HEK293T (cell line): ENCODE measurements around the gene OR2T12.
"Not testable (repeated sequence)": the region's sequence is repeated elsewhere in the genome, so short reads cannot be mapped to it uniquely, and the experiment has no call there.

Source experiments
- CTCF ChIA-PET: fragments of 350-600 bp; formaldehyde crosslinking; extraction: SDS; loops from one replicate; lab custom pipeline; 2021; ENCODE audit warnings: antibody characterized with exemption, inconsistent platforms; lab: Yijun Ruan, JAX
- POLR2A ChIA-PET: fragments of 350-600 bp; formaldehyde crosslinking; extraction: SDS; loops from one replicate; lab custom pipeline; 2020; ENCODE audit warnings: antibody characterized with exemption, inconsistent platforms; lab: Yijun Ruan, JAX
- DNase-seq: peaks from one replicate; pipeline ENCODE4 v3.0.0; 2012; ENCODE audit warnings: mixed read lengths; ENCODE audit errors: extremely low spot score
- ARNT ChIP-seq: fragments of 450-650 bp; IDR thresholded peaks from 2 replicates; pipeline ENCODE4 v1.6.1; 2017; ENCODE audit warnings: mild to moderate bottlenecking
- BHLHE40 ChIP-seq: fragments of 450-650 bp; IDR thresholded peaks from 2 replicates; pipeline ENCODE4 v1.6.1; 2016; ENCODE audit warnings: mild to moderate bottlenecking, moderate library complexity, borderline replicate concordance
- CTBP1 ChIP-seq: fragments of 450-650 bp; IDR thresholded peaks from 2 replicates; pipeline ENCODE4 v1.6.1; 2016; ENCODE audit warnings: borderline replicate concordance
- ELF4 ChIP-seq: fragments of 450-650 bp; IDR thresholded peaks from 2 replicates; pipeline ENCODE4 v1.6.1; 2017; ENCODE audit warnings: antibody characterized with exemption
- FOXA1 ChIP-seq: fragments of 450-650 bp; IDR thresholded peaks from 2 replicates; pipeline ENCODE4 v1.6.1; 2016; ENCODE audit warnings: mild to moderate bottlenecking
- FOXK2 ChIP-seq: fragments of 450-650 bp; IDR thresholded peaks from 2 replicates; pipeline ENCODE4 v1.6.1; 2016; ENCODE audit warnings: mild to moderate bottlenecking
- FOXM1 ChIP-seq: fragments of 450-650 bp; IDR thresholded peaks from 2 replicates; pipeline ENCODE4 v1.6.1; 2017; ENCODE audit warnings: mild to moderate bottlenecking, borderline replicate concordance
- HDGF ChIP-seq: fragments of 450-650 bp; IDR thresholded peaks from 2 replicates; pipeline ENCODE4 v1.6.1; 2017; ENCODE audit warnings: antibody characterized with exemption, borderline replicate concordance
- L3MBTL2 ChIP-seq: fragments of 450-650 bp; conservative IDR thresholded peaks from 2 replicates; pipeline ENCODE4 v1.6.1; 2016; ENCODE audit warnings: mild to moderate bottlenecking
- LEF1 ChIP-seq: fragments of 450-650 bp; IDR thresholded peaks from 2 replicates; pipeline ENCODE4 v1.6.1; 2017; ENCODE audit warnings: mild to moderate bottlenecking, borderline replicate concordance
- NFRKB ChIP-seq: fragments of 450-650 bp; IDR thresholded peaks from 2 replicates; pipeline ENCODE4 v1.6.1; 2016; ENCODE audit warnings: mild to moderate bottlenecking, moderate library complexity
- PKNOX1 ChIP-seq: fragments of 450-650 bp; IDR thresholded peaks from 2 replicates; pipeline ENCODE4 v1.6.1; 2016
- SP1 ChIP-seq: fragments of 450-650 bp; IDR thresholded peaks from 2 replicates; pipeline ENCODE4 v1.6.1; 2017
- SUZ12 ChIP-seq: fragments of 450-650 bp; IDR thresholded peaks from 2 replicates; pipeline ENCODE4 v1.6.1; 2016; ENCODE audit warnings: mild to moderate bottlenecking
- TARDBP ChIP-seq: fragments of 450-650 bp; IDR thresholded peaks from 2 replicates; pipeline ENCODE4 v1.6.1; 2016
- ZNF384 ChIP-seq: fragments of 450-650 bp; IDR thresholded peaks from 2 replicates; pipeline ENCODE4 v1.6.1; 2016

OR2T12 gene

GRCh38 chr1:248303324-248303723 lies at the start of gene OR2T12:
OR2T12 (minus strand) TSS chr1:248303424; CDS start chr1:248295578, 7,846 bp downstream.
- TF ChIP-seq FOXA1 (no peak), SUZ12 (no peak), NFRKB (no peak), SP1 (no peak), PKNOX1 (no peak), TARDBP (no peak), BHLHE40 (no peak), HDGF (no peak), CTBP1 (no peak), L3MBTL2 (no peak), ELF4 (no peak), ZNF384 (no peak)
- ChIA-PET POLR2A (no interaction called here), CTCF (no interaction called here)
- no peak for DNase-seq

- POLR2A ChIA-PET = no interaction called here
- CTCF ChIA-PET = no interaction called here
- DNase-seq = no peak
- no peak for TF ChIP-seq TARDBP
- no peak for TF ChIP-seq FOXM1
- TF ChIP-seq LEF1 = no peak
- TF ChIP-seq PKNOX1 = no peak
- no peak for TF ChIP-seq CTBP1
Measured at GRCh38 chr1:248348475-248348874, 45.3 kb upstream of the OR2T12 start, which contains the start of gene OR14C36. OR14C36 (plus strand) TSS chr1:248348775; CDS start chr1:248348775, 0 bp downstream.

GRCh38 chr1:248343451-248343850 lies 40.2 kb upstream of the OR2T12 start:
- POLR2A ChIA-PET = no interaction called here
- TF ChIP-seq NFRKB (no peak), FOXK2 (no peak), LEF1 (no peak), ARNT (no peak), FOXA1 (no peak), CTBP1 (no peak), ELF4 (no peak), TARDBP (no peak), ZNF384 (no peak), HDGF (no peak), SUZ12 (no peak), L3MBTL2 (no peak), BHLHE40 (no peak), PKNOX1 (no peak), FOXM1 (no peak), SP1 (no peak)
- DNase-seq = no peak
- CTCF ChIA-PET = no interaction called here

- ChIA-PET POLR2A (no interaction called here), CTCF (no interaction called here)
- TF ChIP-seq SP1 (no peak), SUZ12 (no peak), ELF4 (no peak), FOXA1 (no peak), FOXM1 (no peak), ZNF384 (no peak), NFRKB (no peak), BHLHE40 (no peak), ARNT (no peak), CTBP1 (no peak), HDGF (no peak), PKNOX1 (no peak), TARDBP (no peak), L3MBTL2 (no peak), LEF1 (no peak), FOXK2 (no peak)
- DNase-seq = no peak
Measured at GRCh38 chr1:248324468-248324867, 21.2 kb upstream of the OR2T12 start, which contains the start of gene OR2M7. OR2M7 (minus strand) TSS chr1:248324568; CDS start chr1:248324568, 0 bp downstream.

- CTCF ChIA-PET = no interaction called here
- DNase-seq = no peak
- POLR2A ChIA-PET = no interaction called here
- TF ChIP-seq ELF4 = no peak
- TF ChIP-seq FOXA1 = no peak
- no peak for TF ChIP-seq ARNT
- no peak for TF ChIP-seq HDGF
- TF ChIP-seq BHLHE40 = no peak
- no peak for TF ChIP-seq TARDBP
- no peak for TF ChIP-seq NFRKB
- no peak for TF ChIP-seq FOXK2
- no peak for TF ChIP-seq SP1
- TF ChIP-seq ZNF384 = no peak
- TF ChIP-seq FOXM1 = no peak
- no peak for TF ChIP-seq PKNOX1
- TF ChIP-seq SUZ12 = no peak
- no peak for TF ChIP-seq CTBP1
- TF ChIP-seq LEF1 = no peak
- no peak for TF ChIP-seq L3MBTL2
Measured at GRCh38 chr1:248316796-248317195, 13.6 kb upstream of the OR2T12 start.

- POLR2A ChIA-PET, CTCF ChIA-PET, DNase-seq: not testable (repeated sequence)
Measured at GRCh38 chr1:248306740-248307139, 3.5 kb upstream of the OR2T12 start.
